ENCODE data around the gene PMAIP1. TPM values are rescaled to one million over a fixed set of nuclear protein-coding genes. Genes with fewer than 3 reads are reported as not detected.

The PMAIP1 gene
- total and polyA plus RNA-seq, 2 donors from 2014 or later: 0.71 to 2.8 TPM

DNA sequence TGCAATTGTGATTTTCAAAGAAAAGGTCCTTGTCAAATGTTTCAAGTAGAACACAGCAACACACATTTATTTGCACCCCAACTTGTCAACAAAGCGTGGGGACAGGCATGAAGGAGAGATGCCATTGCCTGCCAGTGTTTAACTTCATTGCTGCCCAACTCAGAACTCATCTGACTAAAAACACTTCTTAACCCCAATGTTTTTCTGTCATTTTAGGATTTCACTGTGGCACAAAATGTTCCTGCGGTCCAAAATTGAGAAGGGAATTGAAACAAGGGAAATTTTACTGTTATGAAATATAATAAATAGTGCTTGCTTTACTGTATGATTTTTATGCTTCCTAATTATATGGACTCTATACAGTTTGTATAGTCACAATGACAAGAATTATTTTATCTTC lies 45.7 kb downstream of the PMAIP1 start:
- no peak overlapping the region for H3K4me3 ChIP-seq (ENCODE audit: low read length in 3 of 3)
- TF ChIP-seq, protein P1, sequence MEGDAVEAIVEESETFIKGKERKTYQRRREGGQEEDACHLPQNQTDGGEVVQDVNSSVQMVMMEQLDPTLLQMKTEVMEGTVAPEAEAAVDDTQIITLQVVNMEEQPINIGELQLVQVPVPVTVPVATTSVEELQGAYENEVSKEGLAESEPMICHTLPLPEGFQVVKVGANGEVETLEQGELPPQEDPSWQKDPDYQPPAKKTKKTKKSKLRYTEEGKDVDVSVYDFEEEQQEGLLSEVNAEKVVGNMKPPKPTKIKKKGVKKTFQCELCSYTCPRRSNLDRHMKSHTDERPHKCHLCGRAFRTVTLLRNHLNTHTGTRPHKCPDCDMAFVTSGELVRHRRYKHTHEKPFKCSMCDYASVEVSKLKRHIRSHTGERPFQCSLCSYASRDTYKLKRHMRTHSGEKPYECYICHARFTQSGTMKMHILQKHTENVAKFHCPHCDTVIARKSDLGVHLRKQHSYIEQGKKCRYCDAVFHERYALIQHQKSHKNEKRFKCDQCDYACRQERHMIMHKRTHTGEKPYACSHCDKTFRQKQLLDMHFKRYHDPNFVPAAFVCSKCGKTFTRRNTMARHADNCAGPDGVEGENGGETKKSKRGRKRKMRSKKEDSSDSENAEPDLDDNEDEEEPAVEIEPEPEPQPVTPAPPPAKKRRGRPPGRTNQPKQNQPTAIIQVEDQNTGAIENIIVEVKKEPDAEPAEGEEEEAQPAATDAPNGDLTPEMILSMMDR (IDR thresholded peaks at IDR 0.05; ENCODE audit: borderline replicate concordance, extremely low read depth, insufficient read depth): no peak
- no peak overlapping the region for H3K9ac ChIP-seq (ENCODE audit: low read length in 3 of 3)
- intact Hi-C loops (cut with DNase I): no loop called here
- DNase-seq (no peak), FAIRE-seq (no peak)
- no peaks in the 10 kb centered on the region for H3K27me3 ChIP-seq (ENCODE audit: control insufficient read depth, insufficient read depth, low read length)
- H3K4me1 ChIP-seq (ENCODE audit: control insufficient read depth in 2 of 3, insufficient read depth in 2 of 3, low read depth in 1 of 3, low read length in 3 of 3): no peaks in the 10 kb centered on the region
- no peaks in the 10 kb centered on the region for H3K9me3 ChIP-seq (ENCODE audit: control insufficient read depth in 2 of 3, insufficient read depth in 1 of 3, low read length in 3 of 3)
- no peak overlapping the region for H3K27ac ChIP-seq (ENCODE audit: low read depth in 2 of 2, low read length in 2 of 2)
- H3K36me3 ChIP-seq (ENCODE audit: control insufficient read depth in 2 of 3, insufficient read depth in 3 of 3, low read length in 3 of 3): no peaks in the 10 kb centered on the region

DNA sequence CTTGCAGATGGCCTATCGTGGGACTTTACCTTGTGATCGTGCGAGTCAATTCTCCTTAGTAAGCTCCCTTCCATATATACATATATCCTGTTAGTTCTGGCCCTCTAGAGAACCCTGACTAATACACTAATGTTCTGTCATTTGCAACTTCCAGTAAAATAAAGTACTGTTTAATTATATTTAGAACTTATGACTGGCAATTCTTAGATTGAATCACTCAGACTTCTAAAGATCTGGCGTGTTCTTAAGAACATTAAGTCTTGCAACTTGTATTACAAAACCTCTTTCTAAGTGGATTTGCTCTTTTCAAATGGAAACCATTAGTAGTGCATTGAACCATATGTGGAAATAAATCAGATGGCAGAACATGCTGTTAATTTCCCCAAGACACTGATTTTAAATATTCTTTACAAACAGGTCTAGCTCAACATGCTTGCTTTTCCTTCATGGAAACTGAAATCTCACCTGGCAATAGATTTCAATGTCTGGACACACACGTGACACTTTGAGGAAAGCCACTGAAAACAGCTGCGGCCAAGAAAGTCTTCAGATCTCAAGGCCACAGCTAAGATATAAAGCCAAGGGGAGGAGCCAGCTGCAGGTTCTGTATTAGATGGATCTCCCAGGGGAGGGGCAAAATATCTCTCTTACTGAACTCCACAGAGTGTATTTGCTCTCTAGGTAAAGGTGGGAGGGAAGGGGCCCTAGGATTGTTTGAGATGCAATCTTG lies 50.6 kb downstream of the PMAIP1 start:
- no peak for FAIRE-seq
- TF ChIP-seq, protein P1 (IDR thresholded peaks at IDR 0.05; ENCODE audit: borderline replicate concordance, extremely low read depth, insufficient read depth): no peak
- intact Hi-C loops (cut with DNase I): no loop called here
- H3K9me3 ChIP-seq (ENCODE audit: control insufficient read depth in 2 of 3, insufficient read depth in 1 of 3, low read length in 3 of 3): no peaks in the 10 kb centered on the region
- no peak for DNase-seq
- H3K27me3 ChIP-seq (ENCODE audit: control insufficient read depth, insufficient read depth, low read length): no peaks in the 10 kb centered on the region
- H3K4me3 ChIP-seq (ENCODE audit: low read length in 3 of 3): no peak overlapping the region
- no peak overlapping the region for H3K27ac ChIP-seq (ENCODE audit: low read depth in 2 of 2, low read length in 2 of 2)
- no peak overlapping the region for H3K9ac ChIP-seq (ENCODE audit: low read length in 3 of 3)
- H3K4me1 ChIP-seq (ENCODE audit: control insufficient read depth in 2 of 3, insufficient read depth in 2 of 3, low read depth in 1 of 3, low read length in 3 of 3): no peaks in the 10 kb centered on the region
- H3K36me3 ChIP-seq (ENCODE audit: control insufficient read depth in 2 of 3, insufficient read depth in 3 of 3, low read length in 3 of 3): no peaks in the 10 kb centered on the region

- FAIRE-seq: no peak
- Histone ChIP-seq H3K4me3 (ENCODE audit: low read length in 3 of 3) (no peak overlapping the region), H3K27ac (ENCODE audit: low read depth in 2 of 2, low read length in 2 of 2) (no peak overlapping the region), H3K4me1 (ENCODE audit: control insufficient read depth in 2 of 3, insufficient read depth in 2 of 3, low read depth in 1 of 3, low read length in 3 of 3) (no peaks in the 10 kb centered on the region), H3K9me3 (ENCODE audit: control insufficient read depth in 2 of 3, insufficient read depth in 1 of 3, low read length in 3 of 3) (no peaks in the 10 kb centered on the region), H3K9ac (ENCODE audit: low read length in 3 of 3) (no peak overlapping the region), H3K36me3 (ENCODE audit: control insufficient read depth in 2 of 3, insufficient read depth in 3 of 3, low read length in 3 of 3) (no peaks in the 10 kb centered on the region), H3K27me3 (ENCODE audit: control insufficient read depth, insufficient read depth, low read length) (no peaks in the 10 kb centered on the region)
- TF ChIP-seq, protein P1 (IDR thresholded peaks at IDR 0.05; ENCODE audit: borderline replicate concordance, extremely low read depth, insufficient read depth): no peak
- no peak for DNase-seq
- intact Hi-C loops (cut with DNase I): no loop called here
Measured at GRCh38 chr18:59951591-59951990, 51.8 kb downstream of the PMAIP1 start.
